ENCODE results near the gene TLCD1. TPM values are rescaled to one million over a fixed set of nuclear protein-coding genes. Genes with fewer than 3 reads are reported as not detected.
A peak's percentile ranks its signal among the peaks of the same experiment; 100 is the strongest.

Gene TLCD1
- total and polyA plus RNA-seq, 10 of the 15 experiments (the other 5 are each of a cell fraction or from before 2014, with no cell fraction given), result 2.9 to 19.8 (median 7.7) TPM

DNA sequence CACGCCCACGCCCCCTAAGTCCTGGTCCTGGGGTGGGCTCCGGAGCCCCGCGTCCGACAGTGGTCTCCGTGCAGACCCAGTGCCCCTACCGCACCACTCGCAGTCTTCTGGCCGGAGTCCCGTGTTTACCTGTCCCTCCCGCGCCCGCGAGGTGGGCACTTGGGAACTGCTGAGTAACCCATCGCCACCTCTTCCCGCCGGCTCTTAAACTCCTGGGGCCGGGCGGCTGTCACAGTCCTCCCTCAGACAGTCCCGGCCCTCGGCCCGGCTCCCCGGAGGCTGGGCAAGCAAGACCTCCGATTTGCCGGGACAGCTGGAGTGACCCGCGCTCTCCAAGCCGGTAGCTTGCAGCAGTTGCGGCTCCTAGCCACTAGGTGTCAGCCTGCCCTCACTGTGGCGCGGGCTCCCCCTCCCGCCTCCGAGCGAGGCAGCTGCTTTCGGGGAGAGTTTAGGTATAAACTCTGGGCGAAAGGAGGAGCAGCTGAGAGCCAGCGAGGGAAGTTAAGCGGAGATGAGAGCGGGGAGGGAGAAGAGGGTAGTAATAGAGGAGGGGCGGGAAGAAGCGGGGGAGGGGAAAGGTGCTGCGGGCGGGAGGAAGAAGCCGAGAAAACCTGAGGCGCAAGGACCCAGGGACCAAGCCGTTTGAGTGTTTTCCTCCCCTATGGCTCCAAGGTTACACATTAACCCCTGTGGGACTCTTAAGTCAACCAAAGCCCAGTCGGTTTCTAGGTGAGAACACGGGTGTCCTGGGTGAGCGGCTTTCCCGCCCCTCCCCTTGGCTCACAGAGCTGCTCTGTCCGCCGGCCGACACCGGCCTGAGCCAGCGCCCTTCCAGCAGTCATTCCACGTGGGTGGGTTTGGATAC, 826 bp upstream of the TLCD1 start (continued):
- TF ChIP-seq SP1 (IDR thresholded peaks at IDR 0.05; ENCODE audit: low read depth, low read length), result peak; percentile 26
- peak; percentile 58 for TF ChIP-seq CUX1 (IDR thresholded peaks at IDR 0.05; ENCODE audit: insufficient replicate concordance, low read depth, low read length)
- peak; percentile 98 for TF ChIP-seq RAD21 (IDR thresholded peaks at IDR 0.05; ENCODE audit: insufficient read depth, low read depth, low read length)
- TF ChIP-seq, protein P1, sequence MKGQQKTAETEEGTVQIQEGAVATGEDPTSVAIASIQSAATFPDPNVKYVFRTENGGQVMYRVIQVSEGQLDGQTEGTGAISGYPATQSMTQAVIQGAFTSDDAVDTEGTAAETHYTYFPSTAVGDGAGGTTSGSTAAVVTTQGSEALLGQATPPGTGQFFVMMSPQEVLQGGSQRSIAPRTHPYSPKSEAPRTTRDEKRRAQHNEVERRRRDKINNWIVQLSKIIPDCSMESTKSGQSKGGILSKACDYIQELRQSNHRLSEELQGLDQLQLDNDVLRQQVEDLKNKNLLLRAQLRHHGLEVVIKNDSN (IDR thresholded peaks at IDR 0.05; ENCODE audit: borderline replicate concordance, extremely low read length, insufficient read depth, low read depth, low read length), result no peak
- peak; percentile 65 to 82; a peak in 3 of 4 replicates for TF ChIP-seq BHLHE40 (IDR thresholded peaks at IDR 0.05; ENCODE audit: borderline replicate concordance in 1 of 2, low read depth in 2 of 2, low read length in 1 of 2)
- no peak for TF ChIP-seq HDAC2 (IDR thresholded peaks at IDR 0.05)
- no peak for TF ChIP-seq ZNF217 (IDR thresholded peaks at IDR 0.05)
- TF ChIP-seq SPI1 (IDR thresholded peaks at IDR 0.05; ENCODE audit: borderline replicate concordance, insufficient read depth, low read depth, low read length), result no peak
- TF ChIP-seq ESRRA (IDR thresholded peaks at IDR 0.05; ENCODE audit: low read length), result no peak; the same call in 1 of the 2 replicates
- no peak for TF ChIP-seq CHD4 (IDR thresholded peaks at IDR 0.05)
- TF ChIP-seq ZBTB11 (CRISPR knock-in tag; IDR thresholded peaks at IDR 0.05), result no peak
- TF ChIP-seq WRNIP1 (IDR thresholded peaks at IDR 0.05; ENCODE audit: borderline replicate concordance, low read depth, low read length), result 0 out of 2 replicates have a peak, but pooled peaks have one; percentile 22
- no peak for TF ChIP-seq RAD51 (IDR thresholded peaks at IDR 0.05)
- TF ChIP-seq SUPT20H (IDR thresholded peaks at IDR 0.05; ENCODE audit: borderline replicate concordance, control insufficient read depth, low read depth, low read length), result no peak
- peak; percentile 74 for TF ChIP-seq MTA2 (IDR thresholded peaks at IDR 0.05; ENCODE audit: low read depth)
- TF ChIP-seq BCLAF1 (IDR thresholded peaks at IDR 0.05), result no peak

All from GM12878 (cell line).